Fibroblast of mammary gland (primary cell): ENCODE measurements around the gene STRADB.
A peak's percentile ranks its signal among the peaks of the same experiment; 100 is the strongest.

ENCODE experiments used
- DNase-seq: peaks from one replicate; pipeline ENCODE4 v3.0.0-alpha.2; 2010; ENCODE audit warnings: low read depth
- H3K4me3 ChIP-seq: 2 replicates; pipeline ENCODE4 v1.5.1; 2011; ENCODE audit warnings: low read depth, mild to moderate bottlenecking, low read length, moderate library complexity; ENCODE audit not compliant: control insufficient read depth
- CTCF ChIP-seq: conservative IDR thresholded peaks from 2 replicates; pipeline ENCODE4 v1.5.1; 2011; ENCODE audit warnings: low read depth, low read length, inconsistent platforms; ENCODE audit not compliant: control insufficient read depth, insufficient read depth

The STRADB gene, protein sequence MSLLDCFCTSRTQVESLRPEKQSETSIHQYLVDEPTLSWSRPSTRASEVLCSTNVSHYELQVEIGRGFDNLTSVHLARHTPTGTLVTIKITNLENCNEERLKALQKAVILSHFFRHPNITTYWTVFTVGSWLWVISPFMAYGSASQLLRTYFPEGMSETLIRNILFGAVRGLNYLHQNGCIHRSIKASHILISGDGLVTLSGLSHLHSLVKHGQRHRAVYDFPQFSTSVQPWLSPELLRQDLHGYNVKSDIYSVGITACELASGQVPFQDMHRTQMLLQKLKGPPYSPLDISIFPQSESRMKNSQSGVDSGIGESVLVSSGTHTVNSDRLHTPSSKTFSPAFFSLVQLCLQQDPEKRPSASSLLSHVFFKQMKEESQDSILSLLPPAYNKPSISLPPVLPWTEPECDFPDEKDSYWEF

GRCh38 chr2:201451292-201452057 lies at the start of gene STRADB, which contains the start of gene TRAK2:
STRADB (plus strand) TSS chr2:201451740; CDS start chr2:201454841, 3,101 bp downstream.
TRAK2 (minus strand) TSS chr2:201451458; CDS start chr2:201420507, 30,951 bp downstream.
- DNase-seq, result peak; percentile 91
- peak within 1 kb of the TSS; percentile 90 for H3K4me3 ChIP-seq
- no peak for TF ChIP-seq CTCF

DNA sequence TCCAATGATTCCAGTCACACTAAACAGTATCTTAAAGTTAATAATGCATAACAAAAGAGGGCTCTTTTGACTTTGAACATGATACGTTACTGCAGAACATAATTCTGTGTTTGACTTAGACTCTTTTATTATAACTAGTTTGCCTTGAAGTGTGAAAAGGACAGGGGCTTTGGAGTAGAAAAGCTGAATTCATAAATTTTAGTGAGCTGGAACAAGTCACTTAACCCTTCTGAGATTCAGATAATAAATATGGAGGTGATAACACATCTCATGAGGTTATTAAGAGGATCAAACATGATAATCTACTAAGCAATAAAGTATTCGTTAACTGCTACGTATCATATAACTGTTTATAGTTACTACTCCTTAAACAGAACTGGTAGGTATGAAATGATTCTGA lies 49.7 kb upstream of the STRADB start:
- H3K4me3 ChIP-seq, result no peak overlapping the region
- DNase-seq, result no peak
- TF ChIP-seq CTCF, result no peak

DNA sequence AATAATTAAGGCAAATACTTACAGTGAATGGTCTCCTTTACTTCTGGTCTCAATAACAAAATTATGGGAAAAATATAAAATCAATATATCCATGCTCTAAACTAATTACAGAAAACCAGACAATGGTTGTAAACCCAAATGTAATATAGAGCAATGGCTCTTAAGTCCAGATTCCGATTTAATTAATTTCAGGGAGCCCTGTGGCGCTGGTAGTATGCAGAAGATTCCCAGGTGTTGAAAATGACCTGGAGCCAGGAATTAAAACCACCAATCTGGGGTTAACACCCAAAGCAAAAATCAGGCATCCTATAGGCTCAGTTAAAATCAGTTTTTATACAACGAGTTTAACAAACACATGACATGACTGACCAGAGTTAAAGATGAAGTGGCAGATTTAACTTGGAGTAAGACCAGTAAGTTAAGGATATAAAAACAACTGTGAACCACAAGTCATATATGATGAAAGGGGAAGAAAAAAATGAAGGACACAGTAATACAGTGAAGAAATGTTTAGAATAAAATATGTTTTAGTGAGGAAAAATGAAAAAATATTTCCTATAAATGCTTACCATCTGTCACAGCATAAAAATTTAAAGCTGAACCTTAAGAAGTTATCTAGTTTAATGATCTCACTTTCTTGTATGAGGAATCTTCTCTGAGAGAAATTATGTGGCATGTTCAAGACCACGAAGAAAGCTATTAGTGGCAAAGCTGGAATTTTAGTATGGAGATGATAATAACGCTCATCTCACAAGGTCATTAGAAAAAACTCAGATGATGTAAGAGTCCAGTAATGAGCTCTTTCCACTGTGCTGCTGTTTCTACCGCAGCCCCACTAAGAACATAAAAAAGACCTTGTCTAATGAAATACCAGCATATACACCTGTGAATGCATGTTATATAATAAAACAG lies 48.6 kb upstream of the STRADB start:
- peak; percentile 38 for DNase-seq
- no peak overlapping the region for H3K4me3 ChIP-seq
- TF ChIP-seq CTCF, result no peak

DNA sequence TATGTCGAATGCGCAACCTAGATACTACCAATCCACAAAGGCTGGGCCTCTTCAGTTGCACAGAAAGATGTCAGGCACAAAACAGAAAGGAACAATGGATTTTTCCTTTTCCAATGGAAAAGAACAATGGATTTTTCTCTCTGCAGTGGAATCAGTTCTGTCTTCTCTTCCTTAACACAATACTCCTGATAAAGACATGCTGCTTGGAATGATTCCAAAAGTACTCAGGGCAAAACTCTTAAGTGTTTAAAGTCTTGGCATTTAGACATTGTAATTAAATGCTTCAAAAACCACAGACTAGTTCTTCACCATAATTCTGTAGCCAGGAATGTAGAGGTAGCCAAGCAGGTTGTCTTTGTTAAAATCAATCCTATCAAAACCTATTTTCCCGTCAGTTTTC lies 47.7 kb upstream of the STRADB start:
- no peak for TF ChIP-seq CTCF
- no peak overlapping the region for H3K4me3 ChIP-seq
- DNase-seq, result peak; percentile 38

GRCh38 chr2:201404699-201405280 lies 46.8 kb upstream of the STRADB start:
- no peak for DNase-seq
- H3K4me3 ChIP-seq, result no peak overlapping the region
- no peak for TF ChIP-seq CTCF
